ENCODE results near the gene CLK1. TPM values are rescaled to one million over a fixed set of nuclear protein-coding genes. Genes with fewer than 3 reads are reported as not detected.
"Not testable (repeated sequence)": the region's sequence is repeated elsewhere in the genome, so short reads cannot be mapped to it uniquely, and the experiment has no call there.

The CLK1 gene
- total RNA-seq, 2 donors from 2014 or later: 54.9 to 62.8 TPM

DNA sequence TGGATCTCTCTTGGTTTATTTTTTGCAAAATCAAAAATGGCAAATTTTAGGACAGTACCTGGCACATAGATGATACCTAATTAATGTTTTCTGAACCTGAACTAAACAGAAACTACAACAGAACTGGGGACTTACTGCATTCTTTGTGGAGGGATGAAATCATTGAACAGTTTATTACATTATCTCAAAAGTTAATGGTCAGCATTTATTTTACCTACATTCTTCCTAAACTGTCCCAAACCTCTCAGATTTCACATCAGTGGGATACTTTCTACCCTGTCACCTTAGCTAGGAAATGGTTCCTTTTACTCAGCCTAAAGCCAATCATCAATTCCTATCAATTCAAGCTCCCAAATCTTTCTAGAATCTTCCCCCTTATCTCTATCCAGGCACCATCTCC is 35.0 kb upstream of the CLK1 start:
- DNase-seq: no peak
- Mint-ChIP-seq H3K27me3 (ENCODE audit: insufficient read depth) (no peaks in the 10 kb centered on the region), H3K4me3 (no peak overlapping the region), H3K27ac (no peak overlapping the region), H3K4me1 (peaks cover 9% of the 10 kb centered on the region), H3K9me3 (no peaks in the 10 kb centered on the region), H3K36me3 (ENCODE audit: low read depth) (peaks cover 53% of the 10 kb centered on the region)
- H3K27me3 ChIP-seq (ENCODE audit: control insufficient read depth, insufficient read depth, low read length, poor library complexity, severe bottlenecking): no peaks in the 10 kb centered on the region
- peaks cover 85% of the 10 kb centered on the region for H3K36me3 ChIP-seq (ENCODE audit: control insufficient read depth, insufficient read depth, low read length)
- TF ChIP-seq CTCF (conservative IDR thresholded peaks at IDR 0.05): no peak
- no peaks in the 10 kb centered on the region for H3K9me3 ChIP-seq (ENCODE audit: control insufficient read depth, low read length)
- H3K4me3 ChIP-seq (ENCODE audit: low read length): no peak overlapping the region
- peaks cover 5% of the 10 kb centered on the region for H3K4me1 ChIP-seq (ENCODE audit: control insufficient read depth, insufficient read depth, low read length)
- H3K27ac ChIP-seq (ENCODE audit: low read depth, low read length): no peak overlapping the region
- no peak overlapping the region for H3K9ac ChIP-seq (ENCODE audit: extremely low read depth, low read length, poor library complexity, severe bottlenecking)

DNA sequence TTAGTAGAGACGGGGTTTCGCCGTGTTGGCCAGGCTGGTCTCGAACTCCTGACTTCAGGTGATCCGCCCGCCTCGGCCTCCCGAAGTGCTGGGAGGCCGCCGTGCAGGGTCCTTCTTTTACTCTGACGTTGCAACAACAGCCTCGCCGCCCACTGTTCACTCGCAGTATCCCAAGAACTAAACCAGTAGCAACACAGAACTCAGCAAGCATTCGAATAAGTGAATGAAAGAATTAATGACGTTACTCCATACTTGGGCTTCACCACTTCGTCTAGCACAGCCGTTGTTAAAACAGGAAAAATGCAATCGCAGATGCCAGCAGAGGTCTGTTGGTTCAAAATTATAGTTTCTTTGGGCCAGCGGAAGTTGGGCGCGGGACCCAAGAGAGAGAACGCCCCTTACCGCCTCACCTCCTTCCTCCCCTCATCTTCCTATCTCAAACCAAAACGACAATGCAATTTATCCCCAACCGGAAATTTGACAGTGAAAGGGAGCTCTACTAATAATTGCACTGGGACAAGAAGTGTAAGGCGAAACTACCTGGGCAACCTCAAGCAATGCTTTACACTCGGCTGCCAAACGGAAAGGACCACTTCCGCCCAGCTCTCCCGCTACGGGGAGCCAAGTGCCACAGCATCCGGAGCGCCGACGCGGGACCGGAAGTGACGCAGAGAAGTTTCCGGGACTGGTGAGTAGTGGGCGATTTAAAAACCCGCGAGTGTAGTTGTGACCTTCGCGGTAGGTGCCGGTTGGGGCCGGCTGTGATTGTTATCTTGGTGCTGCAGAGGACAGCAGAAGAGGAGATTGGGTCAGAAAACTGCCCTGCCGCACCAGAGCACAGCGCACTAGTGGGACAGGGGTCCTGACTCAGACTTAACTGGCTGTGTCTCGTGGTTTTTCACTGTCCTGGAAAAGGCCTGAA is 24.5 kb upstream of the CLK1 start, which contains the start of the genes NIF3L1 and PPIL3:
NIF3L1 (plus strand) TSS at position 668 of the 922 bp plus-strand sequence. CDS start 2,573 bp downstream, outside the sequence.
PPIL3 (minus strand) TSS at position 374 of the 922 bp plus-strand sequence. CDS start 1,462 bp downstream, outside the sequence.
- H3K4me1 Mint-ChIP-seq: peaks cover 10% of the 10 kb centered on the region
- peak within 1 kb of the TSS; percentile 100 for H3K27ac Mint-ChIP-seq

DNA sequence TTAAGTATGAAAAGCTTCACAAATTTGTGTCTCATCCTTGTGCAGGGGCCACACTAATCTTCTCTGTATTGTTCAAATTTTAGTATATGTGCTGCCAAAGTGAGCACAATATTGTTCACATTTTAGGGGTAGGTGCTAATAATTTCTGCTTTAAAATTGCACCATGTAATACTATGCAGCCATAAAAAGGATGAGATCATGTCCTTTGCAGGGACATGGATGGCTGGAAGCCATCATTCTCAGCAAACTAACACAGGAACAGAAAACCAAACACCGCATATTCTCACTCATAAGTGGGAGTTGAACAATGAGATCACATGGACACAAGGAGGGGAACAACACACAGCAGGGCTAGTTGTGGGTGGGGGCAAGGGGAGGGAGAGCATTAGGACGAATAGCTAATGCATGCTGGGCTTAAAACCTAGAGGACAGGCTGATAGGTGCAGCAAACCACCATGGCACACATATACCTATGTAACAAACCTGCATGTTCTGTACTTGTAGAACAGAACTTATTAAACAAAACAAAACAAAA is 17.3 kb upstream of the CLK1 start:
- H3K36me3 ChIP-seq (ENCODE audit: control insufficient read depth, insufficient read depth, low read length): peaks cover 82% of the 10 kb centered on the region
- not testable (repeated sequence) for H3K4me1 ChIP-seq (ENCODE audit: control insufficient read depth, insufficient read depth, low read length); H3K4me3 Mint-ChIP-seq; H3K27me3 ChIP-seq (ENCODE audit: control insufficient read depth, insufficient read depth, low read length, poor library complexity, severe bottlenecking); H3K4me1 Mint-ChIP-seq; H3K27ac Mint-ChIP-seq; H3K9ac ChIP-seq (ENCODE audit: extremely low read depth, low read length, poor library complexity, severe bottlenecking); H3K27me3 Mint-ChIP-seq (ENCODE audit: insufficient read depth); H3K4me3 ChIP-seq (ENCODE audit: low read length); H3K9me3 Mint-ChIP-seq; DNase-seq; H3K9me3 ChIP-seq (ENCODE audit: control insufficient read depth, low read length); H3K27ac ChIP-seq (ENCODE audit: low read depth, low read length)
- peaks cover 51% of the 10 kb centered on the region for H3K36me3 Mint-ChIP-seq (ENCODE audit: low read depth)
- WGBS, 2 experiments (ENCODE audit: insufficient coverage in 1 of 2, insufficient read length in 1 of 2): 100% methylated on average over 1 of the region's 2 CpGs; no CpG with 5 or more reads in 1 of the 2 experiments

More for the DNA sequence above, 24.5 kb upstream of the CLK1 start, which contains the start of the genes NIF3L1 and PPIL3:
- peak within 1 kb of the TSS; percentile 97 for H3K9ac ChIP-seq (ENCODE audit: extremely low read depth, low read length, poor library complexity, severe bottlenecking)
- peaks cover 38% of the 10 kb centered on the region for H3K36me3 ChIP-seq (ENCODE audit: control insufficient read depth, insufficient read depth, low read length)
- TF ChIP-seq CTCF (conservative IDR thresholded peaks at IDR 0.05): peak; percentile 18
- no peaks in the 10 kb centered on the region for H3K9me3 ChIP-seq (ENCODE audit: control insufficient read depth, low read length)
- WGBS, 2 experiments (ENCODE audit: insufficient coverage in 1 of 2, insufficient read length in 1 of 2): 0% methylated on average over 18 to 50 of the region's 50 CpGs
- H3K9me3 Mint-ChIP-seq: no peaks in the 10 kb centered on the region
- H3K27me3 ChIP-seq (ENCODE audit: control insufficient read depth, insufficient read depth, low read length, poor library complexity, severe bottlenecking): no peaks in the 10 kb centered on the region
- H3K27ac ChIP-seq (ENCODE audit: low read depth, low read length): peak within 1 kb of the TSS; percentile 94
- H3K4me1 ChIP-seq (ENCODE audit: control insufficient read depth, insufficient read depth, low read length): no peaks in the 10 kb centered on the region
- DNase-seq: peak; percentile 99
- H3K4me3 ChIP-seq (ENCODE audit: low read length): peak within 1 kb of the TSS; percentile 96
- peak within 1 kb of the TSS; percentile 96 for H3K4me3 Mint-ChIP-seq
- H3K27me3 Mint-ChIP-seq (ENCODE audit: insufficient read depth): no peaks in the 10 kb centered on the region
- H3K36me3 Mint-ChIP-seq (ENCODE audit: low read depth): peaks cover 19% of the 10 kb centered on the region

All from endodermal cell (in vitro differentiated cells).